HepG2 (cell line): Measurements from ENCODE around the gene PYGB. TPM values are rescaled to one million over a fixed set of nuclear protein-coding genes. Genes with fewer than 3 reads are reported as not detected.

ENCODE experiments used
- ATRX ChIP-seq: sonication (generic); formaldehyde crosslinking; IDR thresholded peaks from 2 replicates; pipeline ENCODE4 v1.4.0; 2020; ENCODE audit warnings: missing genetic modification reagents, borderline replicate concordance
- HNF4A ChIP-seq: sonication (generic); formaldehyde crosslinking; IDR thresholded peaks from 2 replicates; pipeline ENCODE4 v1.4.0; 2020; ENCODE audit warnings: missing genetic modification reagents
- KAT8 ChIP-seq: IDR thresholded peaks from 2 replicates; pipeline ENCODE4 v1.6.1; 2016; ENCODE audit warnings: missing genetic modification reagents, missing compliant biosample characterization
- KDM5B ChIP-seq: sonication (generic); formaldehyde crosslinking; IDR thresholded peaks from 2 replicates; pipeline ENCODE4 v1.4.0; 2020; ENCODE audit warnings: missing genetic modification reagents, mild to moderate bottlenecking, borderline replicate concordance
- NONO ChIP-seq, 2 experiments: fragments of 450-650 bp in 1 of 2; sonication (generic) in 1 of 2; formaldehyde crosslinking in 1 of 2; IDR thresholded peaks in 1 of 2; conservative IDR thresholded peaks in 1 of 2; 2 replicates each; pipeline versions ENCODE4 v1.6.1 to v1.8.0; 2017 to 2022; ENCODE audit warnings: mild to moderate bottlenecking in 1 of 2, missing genetic modification reagents in 1 of 2, moderate library complexity in 1 of 2
- NR3C1 ChIP-seq: sonication (generic); formaldehyde crosslinking; IDR thresholded peaks from 2 replicates; pipeline ENCODE4 v1.4.0; 2020; ENCODE audit warnings: missing genetic modification reagents
- POLR2AphosphoS5 ChIP-seq: IDR thresholded peaks from 2 replicates; pipeline ENCODE4 v1.6.1; 2012; ENCODE audit warnings: low read depth, low read length
- RFXANK ChIP-seq: IDR thresholded peaks from 2 replicates; pipeline ENCODE4 v1.6.1; 2016
- RXRA ChIP-seq: sonication (generic); formaldehyde crosslinking; IDR thresholded peaks from 2 replicates; pipeline ENCODE4 v1.5.1; 2020; ENCODE audit warnings: missing genetic modification reagents
- SMAD9 ChIP-seq: sonication (generic); formaldehyde crosslinking; IDR thresholded peaks from 2 replicates; pipeline ENCODE4 v1.5.1; 2020; ENCODE audit warnings: mild to moderate bottlenecking, missing genetic modification reagents
- TAF15 ChIP-seq: fragments of 200-400 bp; formaldehyde crosslinking; IDR thresholded peaks from one replicate; pipeline ENCODE4 v1.6.1; 2018; ENCODE audit warnings: mild to moderate bottlenecking, low read depth, low read length; ENCODE audit not compliant: poor library complexity, severe bottlenecking
- TCF7L2 ChIP-seq: IDR thresholded peaks from 2 replicates; pipeline ENCODE4 v1.6.1; 2011; ENCODE audit warnings: mild to moderate bottlenecking, low read depth, low read length, moderate library complexity
- ZNF274 ChIP-seq: sonication (generic); formaldehyde crosslinking; IDR thresholded peaks from 2 replicates; pipeline ENCODE4 v1.5.1; 2020; ENCODE audit warnings: mild to moderate bottlenecking, missing genetic modification reagents
- ZNF354B ChIP-seq: sonication (generic); formaldehyde crosslinking; IDR thresholded peaks from 2 replicates; pipeline ENCODE4 v1.8.0; 2022; ENCODE audit warnings: mild to moderate bottlenecking, missing genetic modification reagents
- ZNF367 ChIP-seq: sonication (generic); formaldehyde crosslinking; IDR thresholded peaks from 2 replicates; pipeline ENCODE4 v1.4.0; 2020; ENCODE audit warnings: missing genetic modification reagents, borderline replicate concordance
- ZNF382 ChIP-seq: sonication (generic); formaldehyde crosslinking; IDR thresholded peaks from 2 replicates; pipeline ENCODE4 v1.5.0; 2020; ENCODE audit warnings: missing genetic modification reagents, mild to moderate bottlenecking, borderline replicate concordance
- ZNF556 ChIP-seq: sonication (generic); formaldehyde crosslinking; IDR thresholded peaks from 2 replicates; pipeline ENCODE4 v1.4.0; 2020; ENCODE audit warnings: mild to moderate bottlenecking, missing genetic modification reagents, borderline replicate concordance
- ZNF629 ChIP-seq: sonication (generic); formaldehyde crosslinking; conservative IDR thresholded peaks from 2 replicates; pipeline ENCODE4 v1.5.0; 2020; ENCODE audit warnings: missing genetic modification reagents
- ZNF782 ChIP-seq: sonication (generic); formaldehyde crosslinking; IDR thresholded peaks from 2 replicates; pipeline ENCODE4 v1.4.0; 2020; ENCODE audit warnings: missing genetic modification reagents, mild to moderate bottlenecking, borderline replicate concordance
- polyA plus RNA-seq, 8 experiments: library from polyadenylated mRNA; depleted of rRNA in 3 of 8; stranded (reverse) in 7 of 8; unstranded in 1 of 8; fragments of >200 nt; fragmentation: Illumina TruSeq in 4 of 8; extraction: Trizol in 4 of 8; gene quantifications; 2 replicates each; pipeline versions ENCODE4 v1.2.1 to v1.2.3, GENCODE V29; 2011 to 2016; ENCODE audit warnings: low read depth in 4 of 8, missing spikeins in 1 of 8, mixed read lengths in 1 of 8; ENCODE audit not compliant: insufficient read depth in 1 of 8
- total RNA-seq, 5 experiments: library from RNA; depleted of rRNA; stranded (reverse); fragments of >200 nt; fragmentation: Illumina TruSeq; extraction: Trizol; gene quantifications; 2 replicates each; pipeline ENCODE4 v1.2.3, GENCODE V29; 2016; ENCODE audit warnings: low read depth in 1 of 5
- TF ChIP-seq, protein P1 (sequence below): sonication (generic); formaldehyde crosslinking; IDR thresholded peaks from 2 replicates; pipeline ENCODE4 v1.9.0; 2022; ENCODE audit warnings: low read depth, missing genetic modification reagents
- TF ChIP-seq, protein P2 (sequence below): IDR thresholded peaks from 2 replicates; pipeline ENCODE4 v1.6.1; 2016; ENCODE audit warnings: low read depth, missing genetic modification reagents, missing compliant biosample characterization
- TF ChIP-seq, protein P3 (sequence below): sonication (generic); formaldehyde crosslinking; IDR thresholded peaks from 2 replicates; pipeline ENCODE4 v1.4.0; 2020; ENCODE audit warnings: missing genetic modification reagents
- TF ChIP-seq, protein P4 (sequence below): sonication (generic); formaldehyde crosslinking; IDR thresholded peaks from 2 replicates; pipeline ENCODE4 v1.5.0; 2020; ENCODE audit warnings: missing genetic modification reagents

The PYGB gene
- total and polyA plus RNA-seq, 2 of the 13 experiments (the other 11 are each of a cell fraction or from before 2014, with no cell fraction given), result 24.2 to 86.3 TPM

DNA sequence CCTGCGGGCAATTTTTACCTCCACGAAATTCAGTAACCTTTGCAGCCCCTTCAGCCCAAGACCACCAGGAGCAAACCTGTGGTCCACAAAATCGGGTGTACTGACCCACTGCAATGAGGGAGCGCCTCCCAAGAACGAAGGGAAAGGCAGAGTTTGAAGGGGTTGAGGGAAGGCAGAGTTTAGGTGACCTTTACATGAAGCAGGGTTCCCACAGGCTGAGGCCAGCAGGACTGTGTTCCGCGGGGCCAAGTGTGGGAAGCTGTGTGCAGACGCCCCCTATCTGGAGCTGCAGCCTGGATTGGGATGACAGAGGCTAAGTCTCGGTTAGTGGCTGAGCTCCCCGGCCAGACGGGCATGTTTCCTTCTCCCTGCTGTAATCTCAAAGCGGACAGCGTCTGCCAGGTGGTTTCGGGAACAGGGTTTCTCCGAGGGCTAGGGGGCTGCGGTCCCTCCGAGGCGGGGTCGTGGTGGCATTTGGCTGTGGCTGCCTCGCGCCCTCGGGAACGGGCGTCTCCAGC lies 826 bp upstream of the PYGB start (continued):
- TF ChIP-seq ATRX (CRISPR knock-in tag) (no peak), SMAD9 (no peak), ZNF556 (CRISPR knock-in tag) (peak; percentile 93), KDM5B (CRISPR knock-in tag) (peak; percentile 49; the same call in 1 of the 2 replicates), HNF4A (CRISPR knock-in tag) (no peak; the same call in 1 of the 2 replicates), ZNF629 (CRISPR knock-in tag) (no peak; the same call in 1 of the 2 replicates), RFXANK (CRISPR knock-in tag) (no peak), POLR2AphosphoS5 (no peak), KAT8 (CRISPR knock-in tag) (peak; percentile 22; the same call in 1 of the 2 replicates), NR3C1 (CRISPR knock-in tag) (no peak), NONO (IDR thresholded peaks at IDR 0.05) (no peak), NONO (CRISPR knock-in tag; conservative IDR thresholded peaks at IDR 0.05) (peak; percentile 64), ZNF274 (0 out of 2 replicates have a peak, but pooled peaks have one; percentile 58), TAF15 (no peak), ZNF782 (CRISPR knock-in tag) (peak; percentile 65; the same call in 1 of the 2 replicates), ZNF382 (CRISPR knock-in tag) (no peak), ZNF367 (CRISPR knock-in tag) (no peak), ZNF354B (CRISPR knock-in tag) (no peak; the same call in 1 of the 2 replicates), TCF7L2 (no peak), RXRA (CRISPR knock-in tag) (no peak; the same call in 1 of the 2 replicates)
- TF ChIP-seq, protein P1, sequence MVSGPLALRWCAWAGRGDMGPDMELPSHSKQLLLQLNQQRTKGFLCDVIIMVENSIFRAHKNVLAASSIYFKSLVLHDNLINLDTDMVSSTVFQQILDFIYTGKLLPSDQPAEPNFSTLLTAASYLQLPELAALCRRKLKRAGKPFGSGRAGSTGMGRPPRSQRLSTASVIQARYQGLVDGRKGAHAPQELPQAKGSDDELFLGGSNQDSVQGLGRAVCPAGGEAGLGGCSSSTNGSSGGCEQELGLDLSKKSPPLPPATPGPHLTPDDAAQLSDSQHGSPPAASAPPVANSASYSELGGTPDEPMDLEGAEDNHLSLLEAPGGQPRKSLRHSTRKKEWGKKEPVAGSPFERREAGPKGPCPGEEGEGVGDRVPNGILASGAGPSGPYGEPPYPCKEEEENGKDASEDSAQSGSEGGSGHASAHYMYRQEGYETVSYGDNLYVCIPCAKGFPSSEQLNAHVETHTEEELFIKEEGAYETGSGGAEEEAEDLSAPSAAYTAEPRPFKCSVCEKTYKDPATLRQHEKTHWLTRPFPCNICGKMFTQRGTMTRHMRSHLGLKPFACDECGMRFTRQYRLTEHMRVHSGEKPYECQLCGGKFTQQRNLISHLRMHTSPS (CRISPR knock-in tag), result no peak
- TF ChIP-seq, protein P2, sequence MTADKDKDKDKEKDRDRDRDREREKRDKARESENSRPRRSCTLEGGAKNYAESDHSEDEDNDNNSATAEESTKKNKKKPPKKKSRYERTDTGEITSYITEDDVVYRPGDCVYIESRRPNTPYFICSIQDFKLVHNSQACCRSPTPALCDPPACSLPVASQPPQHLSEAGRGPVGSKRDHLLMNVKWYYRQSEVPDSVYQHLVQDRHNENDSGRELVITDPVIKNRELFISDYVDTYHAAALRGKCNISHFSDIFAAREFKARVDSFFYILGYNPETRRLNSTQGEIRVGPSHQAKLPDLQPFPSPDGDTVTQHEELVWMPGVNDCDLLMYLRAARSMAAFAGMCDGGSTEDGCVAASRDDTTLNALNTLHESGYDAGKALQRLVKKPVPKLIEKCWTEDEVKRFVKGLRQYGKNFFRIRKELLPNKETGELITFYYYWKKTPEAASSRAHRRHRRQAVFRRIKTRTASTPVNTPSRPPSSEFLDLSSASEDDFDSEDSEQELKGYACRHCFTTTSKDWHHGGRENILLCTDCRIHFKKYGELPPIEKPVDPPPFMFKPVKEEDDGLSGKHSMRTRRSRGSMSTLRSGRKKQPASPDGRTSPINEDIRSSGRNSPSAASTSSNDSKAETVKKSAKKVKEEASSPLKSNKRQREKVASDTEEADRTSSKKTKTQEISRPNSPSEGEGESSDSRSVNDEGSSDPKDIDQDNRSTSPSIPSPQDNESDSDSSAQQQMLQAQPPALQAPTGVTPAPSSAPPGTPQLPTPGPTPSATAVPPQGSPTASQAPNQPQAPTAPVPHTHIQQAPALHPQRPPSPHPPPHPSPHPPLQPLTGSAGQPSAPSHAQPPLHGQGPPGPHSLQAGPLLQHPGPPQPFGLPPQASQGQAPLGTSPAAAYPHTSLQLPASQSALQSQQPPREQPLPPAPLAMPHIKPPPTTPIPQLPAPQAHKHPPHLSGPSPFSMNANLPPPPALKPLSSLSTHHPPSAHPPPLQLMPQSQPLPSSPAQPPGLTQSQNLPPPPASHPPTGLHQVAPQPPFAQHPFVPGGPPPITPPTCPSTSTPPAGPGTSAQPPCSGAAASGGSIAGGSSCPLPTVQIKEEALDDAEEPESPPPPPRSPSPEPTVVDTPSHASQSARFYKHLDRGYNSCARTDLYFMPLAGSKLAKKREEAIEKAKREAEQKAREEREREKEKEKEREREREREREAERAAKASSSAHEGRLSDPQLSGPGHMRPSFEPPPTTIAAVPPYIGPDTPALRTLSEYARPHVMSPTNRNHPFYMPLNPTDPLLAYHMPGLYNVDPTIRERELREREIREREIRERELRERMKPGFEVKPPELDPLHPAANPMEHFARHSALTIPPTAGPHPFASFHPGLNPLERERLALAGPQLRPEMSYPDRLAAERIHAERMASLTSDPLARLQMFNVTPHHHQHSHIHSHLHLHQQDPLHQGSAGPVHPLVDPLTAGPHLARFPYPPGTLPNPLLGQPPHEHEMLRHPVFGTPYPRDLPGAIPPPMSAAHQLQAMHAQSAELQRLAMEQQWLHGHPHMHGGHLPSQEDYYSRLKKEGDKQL (CRISPR knock-in tag), result no peak
- TF ChIP-seq, protein P3, sequence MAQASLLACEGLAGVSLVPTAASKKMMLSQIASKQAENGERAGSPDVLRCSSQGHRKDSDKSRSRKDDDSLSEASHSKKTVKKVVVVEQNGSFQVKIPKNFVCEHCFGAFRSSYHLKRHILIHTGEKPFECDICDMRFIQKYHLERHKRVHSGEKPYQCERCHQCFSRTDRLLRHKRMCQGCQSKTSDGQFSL (CRISPR knock-in tag), result peak; percentile 20; the same call in 1 of the 2 replicates
- TF ChIP-seq, protein P4, sequence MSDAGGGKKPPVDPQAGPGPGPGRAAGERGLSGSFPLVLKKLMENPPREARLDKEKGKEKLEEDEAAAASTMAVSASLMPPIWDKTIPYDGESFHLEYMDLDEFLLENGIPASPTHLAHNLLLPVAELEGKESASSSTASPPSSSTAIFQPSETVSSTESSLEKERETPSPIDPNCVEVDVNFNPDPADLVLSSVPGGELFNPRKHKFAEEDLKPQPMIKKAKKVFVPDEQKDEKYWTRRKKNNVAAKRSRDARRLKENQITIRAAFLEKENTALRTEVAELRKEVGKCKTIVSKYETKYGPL, result no peak
